ENCODE measurements around the gene DDX23. TPM values are rescaled to one million over a fixed set of nuclear protein-coding genes. Genes with fewer than 3 reads are reported as not detected.

The DDX23 gene
- total and polyA plus RNA-seq, 11 donors, result 16.8 to 51.2 (median 35.8) TPM

DNA sequence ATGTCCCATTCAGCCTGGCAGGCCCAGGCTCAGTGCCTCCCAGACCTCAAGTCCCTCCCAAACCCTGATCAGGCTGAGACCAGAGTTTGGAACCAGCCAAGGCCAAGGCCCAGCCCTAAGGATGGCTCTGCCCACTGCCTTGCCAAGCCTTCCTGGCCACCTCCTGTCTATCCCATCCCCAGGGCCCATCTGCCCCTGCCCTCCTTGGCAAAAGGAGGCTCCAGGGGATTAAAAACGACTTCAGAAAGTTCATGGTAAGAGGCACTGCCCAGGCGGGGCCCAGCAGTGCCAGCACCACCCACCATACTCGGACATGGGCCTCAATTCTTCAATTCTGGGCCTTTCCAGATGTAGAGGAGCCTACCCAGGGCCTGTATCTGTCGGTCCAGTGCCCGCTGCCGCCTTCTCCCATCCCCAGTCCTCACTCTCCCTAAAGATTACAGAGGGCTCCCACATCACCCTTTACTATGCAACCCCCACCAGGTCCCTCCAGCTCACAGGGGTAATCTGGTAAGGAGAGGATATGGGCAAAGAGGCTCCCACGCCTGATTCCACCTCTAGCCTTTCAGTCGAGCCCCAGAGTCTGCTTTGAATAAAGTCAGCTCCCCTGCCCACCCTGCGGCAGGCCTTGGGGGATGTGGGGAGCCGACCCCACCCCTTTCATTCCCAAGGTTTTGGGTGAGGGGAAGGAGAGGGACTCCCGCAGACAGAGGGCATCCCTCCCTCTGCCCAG lies 64.0 kb downstream of the DDX23 start:
- intact Hi-C loops (cut with DNase I), result loop anchor here in 3 of 10 donors (2.0 to 5.0 kb wide), 2 partner anchors 71 to 106 kb away; partner anchors contain the start of genes CCNT1 (in 2 of the 3) and KANSL2 (in 1 of the 3)
- H3K36me3 ChIP-seq, result peaks cover 0 to 6% (median 2%) of the 10 kb centered on the region in 9 donors
- peak overlapping the region; percentile 85 to 99 (median 94) for H3K27ac ChIP-seq
- H3K4me3 ChIP-seq, result peak overlapping the region; percentile 72 to 100 (median 98)
- H3K27me3 ChIP-seq, result peaks cover 0 to 14% (median 0%) of the 10 kb centered on the region in 9 donors
- H3K4me1 ChIP-seq, result peaks cover 3 to 60% (median 41%) of the 10 kb centered on the region in 12 donors
- H3K9me3 ChIP-seq, result no peaks in the 10 kb centered on the region
- ATAC-seq (peak; percentile 12 to 42 (median 35)), DNase-seq (peak in 2 of 5 donors; percentile 48 to 62)
- no peak for TF ChIP-seq POLR2A (IDR thresholded peaks at IDR 0.05)
- TF ChIP-seq, protein P1, sequence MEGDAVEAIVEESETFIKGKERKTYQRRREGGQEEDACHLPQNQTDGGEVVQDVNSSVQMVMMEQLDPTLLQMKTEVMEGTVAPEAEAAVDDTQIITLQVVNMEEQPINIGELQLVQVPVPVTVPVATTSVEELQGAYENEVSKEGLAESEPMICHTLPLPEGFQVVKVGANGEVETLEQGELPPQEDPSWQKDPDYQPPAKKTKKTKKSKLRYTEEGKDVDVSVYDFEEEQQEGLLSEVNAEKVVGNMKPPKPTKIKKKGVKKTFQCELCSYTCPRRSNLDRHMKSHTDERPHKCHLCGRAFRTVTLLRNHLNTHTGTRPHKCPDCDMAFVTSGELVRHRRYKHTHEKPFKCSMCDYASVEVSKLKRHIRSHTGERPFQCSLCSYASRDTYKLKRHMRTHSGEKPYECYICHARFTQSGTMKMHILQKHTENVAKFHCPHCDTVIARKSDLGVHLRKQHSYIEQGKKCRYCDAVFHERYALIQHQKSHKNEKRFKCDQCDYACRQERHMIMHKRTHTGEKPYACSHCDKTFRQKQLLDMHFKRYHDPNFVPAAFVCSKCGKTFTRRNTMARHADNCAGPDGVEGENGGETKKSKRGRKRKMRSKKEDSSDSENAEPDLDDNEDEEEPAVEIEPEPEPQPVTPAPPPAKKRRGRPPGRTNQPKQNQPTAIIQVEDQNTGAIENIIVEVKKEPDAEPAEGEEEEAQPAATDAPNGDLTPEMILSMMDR (IDR thresholded peaks at IDR 0.05), result no peak
- WGBS, 4 donors, result 3 to 9% (median 7%) methylated on average over 10 to 11 of the region's 11 CpGs

DNA sequence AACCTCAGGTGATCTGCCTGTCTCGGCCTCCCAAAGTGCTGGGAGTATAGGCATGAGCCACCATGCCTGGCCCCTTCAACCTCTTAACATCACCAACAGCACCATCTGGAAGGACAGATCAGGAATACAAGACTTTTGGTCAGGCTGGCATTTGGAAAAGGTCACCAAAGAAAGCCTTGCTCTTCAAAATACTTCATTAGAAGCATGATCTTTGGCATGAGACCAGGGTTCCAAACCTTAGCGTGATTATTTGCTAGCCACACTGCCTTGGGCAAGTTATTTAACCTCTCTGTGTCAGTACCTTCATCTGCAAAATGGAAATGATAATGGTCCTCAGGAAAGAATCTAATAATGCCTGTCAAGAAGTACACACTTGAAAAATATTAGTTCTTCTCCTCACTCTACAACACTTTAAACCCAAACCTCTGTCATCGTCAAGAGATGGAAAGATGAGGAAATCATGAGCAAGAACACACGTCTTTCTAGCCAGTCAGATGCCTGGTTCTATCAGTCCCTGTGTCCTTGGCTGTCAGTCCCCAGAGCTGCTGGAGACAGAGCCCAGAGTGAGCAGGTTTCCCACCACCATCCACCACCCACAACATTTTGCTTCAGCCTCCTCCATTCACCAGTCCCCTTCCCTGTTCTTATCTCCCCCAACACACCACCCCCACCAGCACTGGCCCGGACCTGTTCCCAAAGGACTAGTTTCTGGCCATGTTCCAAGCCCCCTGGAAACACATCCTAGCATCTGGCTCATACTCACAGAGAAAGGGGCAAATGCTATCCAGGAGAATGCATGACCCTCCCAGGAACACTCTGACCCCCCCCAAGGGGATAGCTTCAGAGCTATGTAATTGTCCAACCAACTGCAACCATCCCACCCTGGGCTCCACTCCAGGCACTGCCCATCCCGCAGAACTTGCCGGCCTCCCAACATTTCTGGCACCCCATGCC lies 65.1 kb downstream of the DDX23 start:
- Histone ChIP-seq H3K4me1 (peaks cover 3 to 70% (median 51%) of the 10 kb centered on the region in 12 donors), H3K4me3 (peak overlapping the region; percentile 72 to 100 (median 98)), H3K9me3 (no peaks in the 10 kb centered on the region), H3K27ac (peak overlapping the region; percentile 85 to 99 (median 94)), H3K36me3 (peaks cover 0 to 15% (median 9%) of the 10 kb centered on the region in 9 donors), H3K27me3 (peaks cover 0 to 14% (median 0%) of the 10 kb centered on the region in 9 donors)
- DNase-seq, result peak in 4 of 5 donors; percentile 79 to 86 (median 84)
- WGBS, 4 donors, result 15 to 27% (median 22%) methylated on average over 7 of the region's 7 CpGs
- intact Hi-C loops (cut with DNase I), result loop anchor here in 1 of 10 donors (5.0 kb wide), 1 partner anchor 105 kb away; the partner anchor contains the start of gene KANSL2
- TF ChIP-seq POLR2A (IDR thresholded peaks at IDR 0.05), result no peak
- TF ChIP-seq, protein P1 (IDR thresholded peaks at IDR 0.05), result no peak
- peak; percentile 80 to 89 (median 86) for ATAC-seq

DNA sequence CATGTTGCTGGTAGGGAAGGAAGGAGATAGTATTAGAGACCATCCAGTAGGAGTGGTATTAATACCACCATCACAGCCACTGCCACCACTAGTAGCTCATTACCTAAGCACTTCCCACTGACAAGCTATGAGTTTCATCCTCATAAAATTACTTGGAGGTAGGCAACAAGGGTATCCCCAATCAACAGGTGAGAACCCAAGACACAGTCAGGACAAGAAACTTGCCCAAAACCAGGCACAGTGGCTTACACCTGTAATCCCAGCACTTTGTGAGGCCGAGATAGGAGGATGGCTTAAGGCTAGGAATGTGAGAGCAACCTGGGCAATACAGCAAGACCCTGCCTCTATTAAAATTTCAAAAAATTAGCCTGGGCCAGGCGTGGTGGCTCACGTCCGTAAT lies 68.5 kb downstream of the DDX23 start:
- peak overlapping the region in 1 of 12 donors; percentile 17 for H3K4me3 ChIP-seq
- ATAC-seq, result no peak
- WGBS, 4 donors, result 80 to 95% (median 91%) methylated on average over 4 of the region's 4 CpGs

More for the DNA sequence above, 68.5 kb downstream of the DDX23 start:
- DNase-seq, result no peak
- TF ChIP-seq POLR2A (IDR thresholded peaks at IDR 0.05), result no peak
- TF ChIP-seq, protein P1 (IDR thresholded peaks at IDR 0.05), result no peak
- Histone ChIP-seq H3K4me1 (peaks cover 13 to 98% (median 79%) of the 10 kb centered on the region in 12 donors), H3K27ac (peak overlapping the region in 9 of 12 donors; percentile 38 to 99 (median 96)), H3K9me3 (no peaks in the 10 kb centered on the region), H3K27me3 (peaks cover 0 to 1% (median 0%) of the 10 kb centered on the region in 9 donors), H3K36me3 (peaks cover 0 to 16% (median 9%) of the 10 kb centered on the region in 9 donors)
- intact Hi-C loops (cut with DNase I), result no loop called here

Data from heart left ventricle (tissue), 16 donors.